ENCODE measurements around the gene KYNU.

The KYNU gene

DNA sequence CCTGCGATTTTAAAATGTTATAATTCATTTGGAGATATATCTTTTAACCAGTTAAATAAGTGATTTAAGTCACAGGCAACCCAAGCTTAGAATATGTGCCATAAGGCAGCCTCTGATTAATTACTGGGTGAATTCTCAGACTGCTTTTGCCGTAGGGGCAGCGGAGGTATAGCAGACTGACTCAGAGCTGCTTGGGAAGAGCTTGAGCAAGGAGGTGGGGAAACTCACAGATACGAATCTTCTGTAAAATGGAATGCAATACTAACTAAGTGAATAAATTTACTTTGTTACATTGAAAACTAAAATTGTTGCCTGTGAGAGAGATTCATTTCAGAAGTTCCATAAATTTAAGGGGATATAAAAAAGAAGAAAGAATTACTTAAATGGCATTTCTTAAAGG is 115.4 kb downstream of the KYNU start:
- CTCF ChIA-PET = interaction anchor here (0.6 to 2.4 kb wide), 7 partner anchors 12 to 1035 kb away, joined by 3 to 8 read pairs (median 3); no protein-coding TSS in a partner anchor
- H3K4me1 ChIP-seq (ENCODE audit: control insufficient read depth, insufficient read depth, low read length) = peaks cover 15% of the 10 kb centered on the region
- H3K27ac ChIP-seq (ENCODE audit: extremely low read depth, low read depth, low read length) = no peak overlapping the region
- H3K9me3 ChIP-seq (ENCODE audit: control insufficient read depth, insufficient read depth, low read depth, low read length) = no peaks in the 10 kb centered on the region
- POLR2A ChIA-PET = no interaction called here
- no peak overlapping the region for H3K4me3 ChIP-seq (ENCODE audit: low read depth, low read length)
- no peaks in the 10 kb centered on the region for H3K36me3 ChIP-seq (ENCODE audit: control insufficient read depth in 2 of 2, insufficient read depth in 1 of 2, low read length in 2 of 2)
- no peak for TF ChIP-seq SALL2 (tag by site-specific recombination; IDR thresholded peaks at IDR 0.05; ENCODE audit: borderline replicate concordance)
- no peak for TF ChIP-seq ZNF747 (tag by site-specific recombination; IDR thresholded peaks at IDR 0.05)
- TF ChIP-seq, protein P1, sequence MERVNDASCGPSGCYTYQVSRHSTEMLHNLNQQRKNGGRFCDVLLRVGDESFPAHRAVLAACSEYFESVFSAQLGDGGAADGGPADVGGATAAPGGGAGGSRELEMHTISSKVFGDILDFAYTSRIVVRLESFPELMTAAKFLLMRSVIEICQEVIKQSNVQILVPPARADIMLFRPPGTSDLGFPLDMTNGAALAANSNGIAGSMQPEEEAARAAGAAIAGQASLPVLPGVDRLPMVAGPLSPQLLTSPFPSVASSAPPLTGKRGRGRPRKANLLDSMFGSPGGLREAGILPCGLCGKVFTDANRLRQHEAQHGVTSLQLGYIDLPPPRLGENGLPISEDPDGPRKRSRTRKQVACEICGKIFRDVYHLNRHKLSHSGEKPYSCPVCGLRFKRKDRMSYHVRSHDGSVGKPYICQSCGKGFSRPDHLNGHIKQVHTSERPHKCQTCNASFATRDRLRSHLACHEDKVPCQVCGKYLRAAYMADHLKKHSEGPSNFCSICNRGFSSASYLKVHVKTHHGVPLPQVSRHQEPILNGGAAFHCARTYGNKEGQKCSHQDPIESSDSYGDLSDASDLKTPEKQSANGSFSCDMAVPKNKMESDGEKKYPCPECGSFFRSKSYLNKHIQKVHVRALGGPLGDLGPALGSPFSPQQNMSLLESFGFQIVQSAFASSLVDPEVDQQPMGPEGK (tag by site-specific recombination; IDR thresholded peaks at IDR 0.05) = no peak
- TF ChIP-seq ZNF155 (tag by site-specific recombination; IDR thresholded peaks at IDR 0.05) = no peak
- TF ChIP-seq KLF16 (tag by site-specific recombination; IDR thresholded peaks at IDR 0.05) = no peak
- TF ChIP-seq ZNF416 (tag by site-specific recombination; IDR thresholded peaks at IDR 0.05) = no peak
- no peak for TF ChIP-seq ZNF510 (tag by site-specific recombination; IDR thresholded peaks at IDR 0.05; ENCODE audit: insufficient replicate concordance)
- no peak for TF ChIP-seq HOXC10 (CRISPR knock-in tag; IDR thresholded peaks at IDR 0.05)
- TF ChIP-seq KLF8 (tag by site-specific recombination; IDR thresholded peaks at IDR 0.05) = no peak
- TF ChIP-seq, protein P2, sequence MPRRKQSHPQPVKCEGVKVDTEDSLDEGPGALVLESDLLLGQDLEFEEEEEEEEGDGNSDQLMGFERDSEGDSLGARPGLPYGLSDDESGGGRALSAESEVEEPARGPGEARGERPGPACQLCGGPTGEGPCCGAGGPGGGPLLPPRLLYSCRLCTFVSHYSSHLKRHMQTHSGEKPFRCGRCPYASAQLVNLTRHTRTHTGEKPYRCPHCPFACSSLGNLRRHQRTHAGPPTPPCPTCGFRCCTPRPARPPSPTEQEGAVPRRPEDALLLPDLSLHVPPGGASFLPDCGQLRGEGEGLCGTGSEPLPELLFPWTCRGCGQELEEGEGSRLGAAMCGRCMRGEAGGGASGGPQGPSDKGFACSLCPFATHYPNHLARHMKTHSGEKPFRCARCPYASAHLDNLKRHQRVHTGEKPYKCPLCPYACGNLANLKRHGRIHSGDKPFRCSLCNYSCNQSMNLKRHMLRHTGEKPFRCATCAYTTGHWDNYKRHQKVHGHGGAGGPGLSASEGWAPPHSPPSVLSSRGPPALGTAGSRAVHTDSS (tag by site-specific recombination; IDR thresholded peaks at IDR 0.05) = no peak
- no peak for TF ChIP-seq ZNF335 (tag by site-specific recombination; conservative IDR thresholded peaks at IDR 0.05)
- TF ChIP-seq ZBTB48 (tag by site-specific recombination; IDR thresholded peaks at IDR 0.05) = no peak
- no peak for TF ChIP-seq ZNF830 (tag by site-specific recombination; IDR thresholded peaks at IDR 0.05; ENCODE audit: low read depth)
- TF ChIP-seq ZNF2 (tag by site-specific recombination; IDR thresholded peaks at IDR 0.05) = no peak
- TF ChIP-seq HOXA7 (CRISPR knock-in tag; IDR thresholded peaks at IDR 0.05; ENCODE audit: borderline replicate concordance) = no peak
- TF ChIP-seq GLIS2 (tag by site-specific recombination; IDR thresholded peaks at IDR 0.05) = no peak
- no peak for TF ChIP-seq ZNF175 (tag by site-specific recombination; IDR thresholded peaks at IDR 0.05)
- TF ChIP-seq ZNF169 (tag by site-specific recombination; IDR thresholded peaks at IDR 0.05) = no peak

DNA sequence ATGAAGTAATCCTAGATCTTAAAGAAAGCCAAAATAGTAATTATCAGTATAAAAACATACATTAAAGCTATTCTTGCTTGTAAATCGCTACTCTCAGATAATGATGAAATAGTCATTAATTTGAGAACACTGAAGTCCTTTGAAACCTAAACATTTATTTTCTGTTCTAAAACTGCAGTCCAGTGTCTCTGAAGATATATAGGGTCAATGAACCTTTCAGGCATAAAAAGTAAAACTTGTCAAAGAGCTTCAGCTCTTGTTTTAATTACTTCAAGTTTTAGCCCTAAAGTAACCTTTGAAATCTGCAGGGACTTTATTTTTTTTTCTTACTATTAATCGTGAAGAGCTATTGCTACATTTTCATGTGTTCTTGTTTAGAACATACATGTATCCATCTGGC is 116.3 kb downstream of the KYNU start:
- H3K9me3 ChIP-seq (ENCODE audit: control insufficient read depth, insufficient read depth, low read depth, low read length) = no peaks in the 10 kb centered on the region
- no peak overlapping the region for H3K4me3 ChIP-seq (ENCODE audit: low read depth, low read length)
- no peak overlapping the region for H3K27ac ChIP-seq (ENCODE audit: extremely low read depth, low read depth, low read length)
- peaks cover 15% of the 10 kb centered on the region for H3K4me1 ChIP-seq (ENCODE audit: control insufficient read depth, insufficient read depth, low read length)
- CTCF ChIA-PET = interaction anchor here (0.7 to 2.4 kb wide), 3 partner anchors 13 to 41 kb away, joined by 4 to 8 read pairs (median 4); no protein-coding TSS in a partner anchor
- H3K36me3 ChIP-seq (ENCODE audit: control insufficient read depth in 2 of 2, insufficient read depth in 1 of 2, low read length in 2 of 2) = no peaks in the 10 kb centered on the region
- POLR2A ChIA-PET = no interaction called here
- TF ChIP-seq ZNF221 (tag by site-specific recombination; IDR thresholded peaks at IDR 0.05; ENCODE audit: borderline replicate concordance) = no peak
- TF ChIP-seq KLF7 (tag by site-specific recombination; IDR thresholded peaks at IDR 0.05; ENCODE audit: borderline replicate concordance) = no peak
- TF ChIP-seq, protein P3, sequence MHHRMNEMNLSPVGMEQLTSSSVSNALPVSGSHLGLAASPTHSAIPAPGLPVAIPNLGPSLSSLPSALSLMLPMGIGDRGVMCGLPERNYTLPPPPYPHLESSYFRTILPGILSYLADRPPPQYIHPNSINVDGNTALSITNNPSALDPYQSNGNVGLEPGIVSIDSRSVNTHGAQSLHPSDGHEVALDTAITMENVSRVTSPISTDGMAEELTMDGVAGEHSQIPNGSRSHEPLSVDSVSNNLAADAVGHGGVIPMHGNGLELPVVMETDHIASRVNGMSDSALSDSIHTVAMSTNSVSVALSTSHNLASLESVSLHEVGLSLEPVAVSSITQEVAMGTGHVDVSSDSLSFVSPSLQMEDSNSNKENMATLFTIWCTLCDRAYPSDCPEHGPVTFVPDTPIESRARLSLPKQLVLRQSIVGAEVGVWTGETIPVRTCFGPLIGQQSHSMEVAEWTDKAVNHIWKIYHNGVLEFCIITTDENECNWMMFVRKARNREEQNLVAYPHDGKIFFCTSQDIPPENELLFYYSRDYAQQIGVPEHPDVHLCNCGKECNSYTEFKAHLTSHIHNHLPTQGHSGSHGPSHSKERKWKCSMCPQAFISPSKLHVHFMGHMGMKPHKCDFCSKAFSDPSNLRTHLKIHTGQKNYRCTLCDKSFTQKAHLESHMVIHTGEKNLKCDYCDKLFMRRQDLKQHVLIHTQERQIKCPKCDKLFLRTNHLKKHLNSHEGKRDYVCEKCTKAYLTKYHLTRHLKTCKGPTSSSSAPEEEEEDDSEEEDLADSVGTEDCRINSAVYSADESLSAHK (tag by site-specific recombination; IDR thresholded peaks at IDR 0.05) = no peak
- no peak for TF ChIP-seq GLI2 (tag by site-specific recombination; IDR thresholded peaks at IDR 0.05; ENCODE audit: borderline replicate concordance, low read depth)
- TF ChIP-seq, protein P4, sequence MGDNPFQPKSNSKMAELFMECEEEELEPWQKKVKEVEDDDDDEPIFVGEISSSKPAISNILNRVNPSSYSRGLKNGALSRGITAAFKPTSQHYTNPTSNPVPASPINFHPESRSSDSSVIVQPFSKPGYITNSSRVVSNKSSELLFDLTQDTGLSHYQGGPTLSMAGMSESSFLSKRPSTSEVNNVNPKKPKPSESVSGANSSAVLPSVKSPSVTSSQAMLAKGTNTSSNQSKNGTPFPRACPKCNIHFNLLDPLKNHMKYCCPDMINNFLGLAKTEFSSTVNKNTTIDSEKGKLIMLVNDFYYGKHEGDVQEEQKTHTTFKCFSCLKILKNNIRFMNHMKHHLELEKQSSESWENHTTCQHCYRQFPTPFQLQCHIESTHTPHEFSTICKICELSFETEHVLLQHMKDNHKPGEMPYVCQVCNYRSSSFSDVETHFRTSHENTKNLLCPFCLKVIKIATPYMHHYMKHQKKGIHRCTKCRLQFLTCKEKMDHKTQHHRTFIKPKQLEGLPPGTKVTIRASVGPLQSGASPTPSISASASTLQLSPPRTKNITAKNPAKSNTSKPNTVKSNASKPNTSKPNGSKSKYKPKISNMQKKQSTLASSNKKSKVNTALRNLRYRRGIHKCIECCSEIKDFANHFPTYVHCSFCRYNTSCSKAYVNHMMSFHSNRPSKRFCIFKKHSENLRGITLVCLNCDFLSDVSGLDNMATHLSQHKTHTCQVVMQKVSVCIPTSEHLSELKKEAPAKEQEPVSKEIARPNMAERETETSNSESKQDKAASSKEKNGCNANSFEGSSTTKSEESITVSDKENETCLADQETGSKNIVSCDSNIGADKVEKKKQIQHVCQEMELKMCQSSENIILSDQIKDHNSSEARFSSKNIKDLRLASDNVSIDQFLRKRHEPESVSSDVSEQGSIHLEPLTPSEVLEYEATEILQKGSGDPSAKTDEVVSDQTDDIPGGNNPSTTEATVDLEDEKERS (tag by site-specific recombination; IDR thresholded peaks at IDR 0.05) = no peak
- no peak for TF ChIP-seq ZNF416 (tag by site-specific recombination; IDR thresholded peaks at IDR 0.05)
- TF ChIP-seq ZNF514 (tag by site-specific recombination; IDR thresholded peaks at IDR 0.05) = no peak
- TF ChIP-seq ZNF549 (tag by site-specific recombination; IDR thresholded peaks at IDR 0.05) = no peak
- TF ChIP-seq ZNF37A (tag by site-specific recombination; IDR thresholded peaks at IDR 0.05) = no peak

All from HEK293 (cell line).